KMS-11 (cell line): Measurements from ENCODE around the gene ZNF70.

Experiments used
- H2AFZ ChIP-seq: fragments of 200-600 bp; sonication (generic); 2 replicates; pipeline ENCODE4 v1.6.1; 2016; ENCODE audit warnings: antibody characterized with exemption, mixed run types, low read depth
- H3K27ac ChIP-seq: fragments of 200-600 bp; sonication (generic); 2 replicates; pipeline ENCODE4 v1.6.1; 2016; ENCODE audit warnings: mild to moderate bottlenecking, mixed run types
- H3K27me3 ChIP-seq: fragments of 200-600 bp; sonication (generic); 2 replicates; pipeline ENCODE4 v1.6.1; 2017; ENCODE audit warnings: mild to moderate bottlenecking, low read depth, mixed run types, moderate library complexity; ENCODE audit not compliant: insufficient read depth
- H3K36me3 ChIP-seq: fragments of 200-600 bp; sonication (generic); 2 replicates; pipeline ENCODE4 v1.6.1; 2017; ENCODE audit warnings: mild to moderate bottlenecking, mixed run types; ENCODE audit not compliant: insufficient read depth
- H3K4me1 ChIP-seq: fragments of 200-600 bp; sonication (generic); 2 replicates; pipeline ENCODE4 v1.6.1; 2016; ENCODE audit warnings: mild to moderate bottlenecking, low read depth, mixed run types; ENCODE audit not compliant: poor library complexity, severe bottlenecking
- H3K4me2 ChIP-seq: fragments of 200-600 bp; sonication (generic); 2 replicates; pipeline ENCODE4 v1.7.0; 2016; ENCODE audit warnings: mild to moderate bottlenecking, mixed run types
- H3K4me3 ChIP-seq: fragments of 200-600 bp; sonication (generic); IDR thresholded peaks from 2 replicates; pipeline ENCODE4 v1.6.1; 2017; ENCODE audit warnings: low read depth, low read length, mixed read lengths; ENCODE audit not compliant: insufficient read depth
- H3K79me2 ChIP-seq: fragments of 200-600 bp; sonication (generic); 2 replicates; pipeline ENCODE4 v1.6.1; 2016; ENCODE audit warnings: low read depth, mixed run types; ENCODE audit not compliant: insufficient read depth
- H3K9ac ChIP-seq: fragments of 200-600 bp; sonication (generic); 2 replicates; pipeline ENCODE4 v1.6.1; 2016; ENCODE audit warnings: mild to moderate bottlenecking, mixed run types
- H4K20me1 ChIP-seq: fragments of 200-600 bp; sonication (generic); 2 replicates; pipeline ENCODE4 v1.6.1; 2016; ENCODE audit warnings: mild to moderate bottlenecking, mixed run types; ENCODE audit not compliant: insufficient read depth
- TF ChIP-seq, protein P1 (sequence below): fragments of 200-600 bp; sonication (generic); conservative IDR thresholded peaks from 2 replicates; pipeline ENCODE4 v1.6.1; 2017; ENCODE audit warnings: low read depth, mild to moderate bottlenecking, antibody characterized with exemption, low read length, moderate library complexity, mixed read lengths

ZNF70 gene

DNA sequence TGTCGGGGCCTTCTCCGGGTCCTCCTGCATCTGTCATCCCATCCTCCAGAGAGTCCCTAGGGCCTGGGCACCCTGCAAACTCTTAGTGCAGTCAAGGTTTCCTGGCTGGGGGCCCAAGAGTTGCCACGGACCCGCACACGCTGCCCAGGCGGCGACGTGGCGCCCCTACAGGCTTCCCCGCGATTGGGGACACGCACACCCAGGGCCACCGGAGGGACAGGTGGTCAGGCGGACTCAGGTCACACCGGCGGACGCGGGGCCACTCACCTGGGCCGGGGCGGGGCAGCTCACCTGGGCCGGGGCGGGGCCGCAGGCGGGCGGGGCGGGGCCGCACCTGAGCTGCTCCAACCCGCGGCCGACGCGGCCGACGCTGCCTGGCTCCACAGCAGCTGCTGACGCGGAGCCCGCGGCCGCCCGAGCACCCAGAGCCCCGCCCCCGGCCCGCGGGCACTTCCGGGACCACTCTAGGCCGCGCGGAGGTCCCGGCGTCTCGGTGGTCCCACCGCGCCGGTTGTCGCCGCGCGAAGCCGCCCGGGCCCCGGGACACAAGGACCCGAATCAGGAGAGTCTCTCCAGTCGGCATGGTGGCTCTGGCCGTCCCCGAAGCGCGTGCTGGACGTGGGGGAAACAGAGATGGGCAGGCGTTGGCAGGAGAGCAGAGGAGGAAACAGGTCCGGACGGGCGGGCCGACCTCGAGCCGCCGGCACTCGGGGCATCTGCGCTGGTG, at the start of gene ZNF70:
ZNF70 (minus strand) TSS at position 399 of the 727 bp plus-strand sequence. CDS start 5,972 bp downstream, outside the sequence.
- H3K27me3 ChIP-seq, result no peaks in the 10 kb centered on the region
- H3K27ac ChIP-seq, result peak within 1 kb of the TSS; percentile 41
- no peaks in the 10 kb centered on the region for H4K20me1 ChIP-seq
- no peak within 1 kb of the TSS for H3K4me3 ChIP-seq
- H3K4me2 ChIP-seq, result peak within 1 kb of the TSS; percentile 93
- no peaks in the 10 kb centered on the region for H3K79me2 ChIP-seq
- no peaks in the 10 kb centered on the region for H3K36me3 ChIP-seq
- TF ChIP-seq, protein P1, sequence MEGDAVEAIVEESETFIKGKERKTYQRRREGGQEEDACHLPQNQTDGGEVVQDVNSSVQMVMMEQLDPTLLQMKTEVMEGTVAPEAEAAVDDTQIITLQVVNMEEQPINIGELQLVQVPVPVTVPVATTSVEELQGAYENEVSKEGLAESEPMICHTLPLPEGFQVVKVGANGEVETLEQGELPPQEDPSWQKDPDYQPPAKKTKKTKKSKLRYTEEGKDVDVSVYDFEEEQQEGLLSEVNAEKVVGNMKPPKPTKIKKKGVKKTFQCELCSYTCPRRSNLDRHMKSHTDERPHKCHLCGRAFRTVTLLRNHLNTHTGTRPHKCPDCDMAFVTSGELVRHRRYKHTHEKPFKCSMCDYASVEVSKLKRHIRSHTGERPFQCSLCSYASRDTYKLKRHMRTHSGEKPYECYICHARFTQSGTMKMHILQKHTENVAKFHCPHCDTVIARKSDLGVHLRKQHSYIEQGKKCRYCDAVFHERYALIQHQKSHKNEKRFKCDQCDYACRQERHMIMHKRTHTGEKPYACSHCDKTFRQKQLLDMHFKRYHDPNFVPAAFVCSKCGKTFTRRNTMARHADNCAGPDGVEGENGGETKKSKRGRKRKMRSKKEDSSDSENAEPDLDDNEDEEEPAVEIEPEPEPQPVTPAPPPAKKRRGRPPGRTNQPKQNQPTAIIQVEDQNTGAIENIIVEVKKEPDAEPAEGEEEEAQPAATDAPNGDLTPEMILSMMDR, result no peak
- peaks cover 16% of the 10 kb centered on the region for H3K4me1 ChIP-seq
- peak within 1 kb of the TSS; percentile 75 for H3K9ac ChIP-seq
- H2AFZ ChIP-seq, result peak within 1 kb of the TSS; percentile 81

DNA sequence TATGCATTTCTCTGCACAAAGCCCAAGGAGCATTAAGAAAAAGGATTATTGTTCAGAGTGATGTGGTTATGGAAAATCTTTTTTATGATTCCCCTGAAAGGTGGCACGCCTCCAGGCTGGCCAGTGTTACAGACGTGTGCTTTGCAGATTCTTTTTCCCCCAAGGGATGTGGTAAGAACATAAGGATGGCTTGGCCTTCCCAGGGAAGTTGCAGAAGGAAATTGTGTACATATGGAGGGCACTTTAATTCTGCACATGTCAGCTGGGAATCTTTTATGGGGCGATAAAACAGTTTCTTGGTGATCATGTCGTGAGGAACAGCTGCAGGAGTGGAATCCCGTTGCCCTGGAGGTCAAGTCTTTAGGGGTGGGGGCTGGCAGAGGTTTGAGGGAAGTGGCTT, 45.5 kb upstream of the ZNF70 start:
- Histone ChIP-seq H3K4me3 (no peak overlapping the region), H3K36me3 (peaks cover 3% of the 10 kb centered on the region; the same call in 1 of the 2 replicates), H3K4me2 (no peak overlapping the region), H2AFZ (no peak overlapping the region), H3K27me3 (no peaks in the 10 kb centered on the region), H3K27ac (no peak overlapping the region), H4K20me1 (no peaks in the 10 kb centered on the region), H3K4me1 (no peaks in the 10 kb centered on the region), H3K9ac (no peak overlapping the region), H3K79me2 (peaks cover 9% of the 10 kb centered on the region)
- TF ChIP-seq, protein P1, result no peak

DNA sequence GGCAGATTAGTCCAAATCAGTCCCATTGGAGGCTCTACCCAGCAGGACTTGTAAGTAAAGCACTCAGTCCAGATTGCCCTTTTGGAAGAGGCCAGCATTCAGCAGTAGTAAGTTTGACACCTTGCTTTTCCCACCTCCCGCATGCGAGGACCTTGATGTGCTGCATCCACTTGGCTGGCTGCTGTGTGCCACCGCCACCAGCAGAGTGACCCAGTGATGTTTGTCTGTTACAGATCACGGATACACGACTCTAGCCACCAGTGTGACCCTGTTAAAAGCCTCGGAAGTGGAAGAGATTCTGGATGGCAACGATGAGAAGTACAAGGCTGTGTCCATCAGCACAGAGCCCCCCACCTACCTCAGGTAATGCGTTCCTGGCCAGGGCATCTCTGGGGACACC, 42.4 kb upstream of the ZNF70 start:
- Histone ChIP-seq H3K27me3 (no peaks in the 10 kb centered on the region), H4K20me1 (peaks cover 15% of the 10 kb centered on the region; the same call in 1 of the 2 replicates), H3K4me3 (no peak overlapping the region), H3K4me2 (no peak overlapping the region), H2AFZ (no peak overlapping the region), H3K9ac (no peak overlapping the region), H3K4me1 (peaks cover 21% of the 10 kb centered on the region), H3K79me2 (peaks cover 41% of the 10 kb centered on the region), H3K36me3 (peaks cover 3% of the 10 kb centered on the region; the same call in 1 of the 2 replicates), H3K27ac (no peak overlapping the region)
- TF ChIP-seq, protein P1, result no peak

DNA sequence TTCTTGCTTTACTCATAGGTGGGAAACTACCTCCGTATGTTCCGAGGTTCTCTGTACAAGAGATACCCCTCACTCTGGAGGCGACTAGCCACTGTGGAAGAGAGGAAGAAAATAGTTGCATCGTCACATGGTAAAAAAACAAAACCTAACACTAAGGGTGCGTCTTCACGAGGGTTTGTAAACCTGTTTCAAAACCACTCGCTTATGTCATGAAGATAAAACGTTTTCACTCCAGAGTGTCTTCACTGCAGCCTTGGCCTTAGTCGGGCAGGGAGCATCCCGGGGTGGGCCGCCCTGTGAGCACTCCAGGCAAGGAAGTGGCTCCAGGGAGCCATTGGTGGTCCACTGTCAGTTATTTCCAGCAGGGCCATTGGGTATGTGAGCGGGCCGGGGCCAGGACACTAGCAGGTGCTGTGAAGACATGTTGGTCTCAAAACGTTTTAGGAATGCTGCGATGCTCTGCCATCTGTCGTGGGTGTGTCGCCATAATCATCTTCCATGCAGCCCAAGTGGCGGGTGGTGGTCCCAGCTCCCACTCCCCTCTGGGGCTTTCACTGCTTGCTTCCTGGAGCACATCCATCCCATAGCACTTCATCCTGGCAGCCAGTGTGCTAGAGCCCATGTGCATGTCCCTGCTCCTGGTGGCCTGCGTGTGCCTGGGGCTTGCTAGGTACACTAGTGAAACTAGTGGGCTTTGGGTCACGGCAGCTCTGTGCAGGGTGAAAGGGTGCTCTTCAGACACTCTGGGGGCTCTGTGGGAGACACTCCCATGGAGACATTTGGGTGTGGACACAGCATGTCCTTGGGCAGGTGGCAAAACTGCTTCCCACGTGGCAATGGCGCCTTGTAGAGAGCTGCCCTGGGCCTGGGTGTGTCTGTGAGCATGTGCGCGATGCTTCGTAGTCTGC, 41.1 kb upstream of the ZNF70 start:
- peaks cover 3% of the 10 kb centered on the region; the same call in 1 of the 2 replicates for H3K36me3 ChIP-seq
- H3K79me2 ChIP-seq, result peaks cover 52% of the 10 kb centered on the region
- H2AFZ ChIP-seq, result no peak overlapping the region

More for the DNA sequence above, 41.1 kb upstream of the ZNF70 start:
- Histone ChIP-seq H3K4me1 (peaks cover 29% of the 10 kb centered on the region), H3K27ac (no peak overlapping the region), H4K20me1 (peaks cover 21% of the 10 kb centered on the region), H3K9ac (no peak overlapping the region), H3K27me3 (no peaks in the 10 kb centered on the region), H3K4me2 (no peak overlapping the region), H3K4me3 (no peak overlapping the region)
- TF ChIP-seq, protein P1, result no peak
